HEK293 (cell line): ENCODE measurements around the gene ALPK3.
A peak's percentile ranks its signal among the peaks of the same experiment; 100 is the strongest.

Source experiments
- CTCF ChIA-PET: fragments of 350-600 bp; formaldehyde crosslinking; extraction: SDS; loops from one replicate; lab custom pipeline; 2021; ENCODE audit warnings: antibody characterized with exemption; lab: Yijun Ruan, JAX
- POLR2A ChIA-PET: fragments of 300-600 bp; formaldehyde crosslinking; extraction: SDS; loops from one replicate; lab custom pipeline; 2020; ENCODE audit warnings: antibody characterized with exemption, inconsistent platforms; lab: Yijun Ruan, JAX
- H3K27ac ChIP-seq: fragments of 200-500 bp; sonication (Bioruptor generic); 2 replicates; pipeline ENCODE4 v1.5.1; 2014; ENCODE audit warnings: low read depth, low read length, control low read depth, inconsistent platforms; ENCODE audit errors: extremely low read depth
- H3K36me3 ChIP-seq, 2 experiments: fragments of 200-500 bp in 1 of 2; sonication (Bioruptor generic) in 1 of 2; 1 replicate in 1 of 2; 2 replicates in 1 of 2; pipeline ENCODE4 v1.5.1; 2014 to 2017; ENCODE audit warnings: inconsistent platforms in 2 of 2, low read length in 2 of 2; ENCODE audit not compliant: control insufficient read depth in 2 of 2, insufficient read depth in 1 of 2
- H3K4me1 ChIP-seq: fragments of 200-500 bp; sonication (Bioruptor generic); 2 replicates; pipeline ENCODE4 v1.5.1; 2014; ENCODE audit warnings: mild to moderate bottlenecking, low read length, inconsistent platforms; ENCODE audit not compliant: control insufficient read depth, insufficient read depth
- H3K4me3 ChIP-seq: 2 replicates; pipeline ENCODE4 v1.5.1; 2011; ENCODE audit warnings: low read depth, mild to moderate bottlenecking, control low read depth, low read length, moderate library complexity
- H3K9me3 ChIP-seq: fragments of 200-500 bp; sonication (Bioruptor generic); 2 replicates; pipeline ENCODE4 v1.5.1; 2014; ENCODE audit warnings: low read depth, low read length, inconsistent platforms; ENCODE audit not compliant: control insufficient read depth, insufficient read depth
- HIC1 ChIP-seq: fragments of 450-650 bp; formaldehyde crosslinking; IDR thresholded peaks from 2 replicates; pipeline ENCODE4 v1.5.1; 2016; ENCODE audit warnings: missing biosample characterization, missing genetic modification characterization
- HOXC10 ChIP-seq: sonication (generic); formaldehyde crosslinking; IDR thresholded peaks from 2 replicates; pipeline ENCODE4 v1.8.1; 2023; ENCODE audit warnings: mild to moderate bottlenecking, missing genetic modification reagents
- KLF1 ChIP-seq: fragments of 450-650 bp; formaldehyde crosslinking; IDR thresholded peaks from 2 replicates; pipeline ENCODE4 v1.5.1; 2016; ENCODE audit warnings: missing biosample characterization, missing genetic modification characterization
- ZBTB8A ChIP-seq: fragments of 450-650 bp; formaldehyde crosslinking; IDR thresholded peaks from 2 replicates; pipeline ENCODE4 v1.5.1; 2016; ENCODE audit warnings: missing biosample characterization, missing genetic modification characterization
- ZNF112 ChIP-seq: fragments of 450-650 bp; formaldehyde crosslinking; IDR thresholded peaks from 2 replicates; pipeline ENCODE4 v1.5.0; 2017; ENCODE audit warnings: missing biosample characterization, missing genetic modification characterization
- ZNF155 ChIP-seq: fragments of 450-650 bp; formaldehyde crosslinking; IDR thresholded peaks from 2 replicates; pipeline ENCODE4 v1.5.1; 2016; ENCODE audit warnings: missing biosample characterization, missing genetic modification characterization
- ZNF221 ChIP-seq: fragments of 450-650 bp; formaldehyde crosslinking; IDR thresholded peaks from 2 replicates; pipeline ENCODE4 v1.5.1; 2017; ENCODE audit warnings: missing biosample characterization, missing genetic modification characterization, borderline replicate concordance
- ZNF266 ChIP-seq: fragments of 450-650 bp; formaldehyde crosslinking; IDR thresholded peaks from 2 replicates; pipeline ENCODE4 v1.5.1; 2016; ENCODE audit warnings: missing biosample characterization, missing genetic modification characterization, low read depth
- ZNF362 ChIP-seq: fragments of 450-650 bp; formaldehyde crosslinking; IDR thresholded peaks from 2 replicates; pipeline ENCODE4 v1.5.1; 2016; ENCODE audit warnings: missing biosample characterization, missing genetic modification characterization
- ZNF416 ChIP-seq: fragments of 450-650 bp; formaldehyde crosslinking; IDR thresholded peaks from 2 replicates; pipeline ENCODE4 v1.5.1; 2016; ENCODE audit warnings: missing biosample characterization, missing genetic modification characterization
- ZNF426 ChIP-seq: fragments of 450-650 bp; formaldehyde crosslinking; IDR thresholded peaks from 2 replicates; pipeline ENCODE4 v1.5.1; 2017; ENCODE audit warnings: missing biosample characterization, missing genetic modification characterization, mild to moderate bottlenecking, inconsistent platforms, moderate library complexity
- ZNF433 ChIP-seq: fragments of 450-650 bp; formaldehyde crosslinking; IDR thresholded peaks from 2 replicates; pipeline ENCODE4 v1.5.1; 2016; ENCODE audit warnings: missing biosample characterization, missing genetic modification characterization, low read depth
- ZNF449 ChIP-seq: fragments of 450-650 bp; formaldehyde crosslinking; IDR thresholded peaks from 2 replicates; pipeline ENCODE4 v1.5.1; 2017; ENCODE audit warnings: missing biosample characterization, mild to moderate bottlenecking, missing genetic modification characterization, moderate library complexity
- ZNF600 ChIP-seq: fragments of 450-650 bp; formaldehyde crosslinking; IDR thresholded peaks from 2 replicates; pipeline ENCODE4 v1.5.1; 2016; ENCODE audit warnings: missing biosample characterization, missing genetic modification characterization
- ZNF621 ChIP-seq: fragments of 450-650 bp; formaldehyde crosslinking; IDR thresholded peaks from 2 replicates; pipeline ENCODE4 v1.5.1; 2017; ENCODE audit warnings: missing biosample characterization, missing genetic modification characterization
- ZNF658 ChIP-seq: fragments of 450-650 bp; formaldehyde crosslinking; IDR thresholded peaks from 2 replicates; pipeline ENCODE4; 2016; ENCODE audit warnings: missing biosample characterization, missing genetic modification characterization
- ZNF785 ChIP-seq: fragments of 450-650 bp; formaldehyde crosslinking; IDR thresholded peaks from 2 replicates; pipeline ENCODE4 v1.5.1; 2016; ENCODE audit warnings: missing biosample characterization, missing genetic modification characterization
- TF ChIP-seq, protein P1 (sequence below): fragments of 450-650 bp; formaldehyde crosslinking; IDR thresholded peaks from 2 replicates; pipeline ENCODE4 v1.5.1; 2016; ENCODE audit warnings: missing biosample characterization, missing genetic modification characterization
- TF ChIP-seq, protein P2 (sequence below): fragments of 450-650 bp; IDR thresholded peaks from 2 replicates; pipeline ENCODE4 v1.5.1; 2018; ENCODE audit warnings: missing biosample characterization, missing genetic modification characterization
- TF ChIP-seq, protein P3 (sequence below): fragments of 450-650 bp; formaldehyde crosslinking; IDR thresholded peaks from 2 replicates; pipeline ENCODE4 v1.5.1; 2016; ENCODE audit warnings: missing biosample characterization, missing genetic modification characterization

ALPK3 gene

DNA sequence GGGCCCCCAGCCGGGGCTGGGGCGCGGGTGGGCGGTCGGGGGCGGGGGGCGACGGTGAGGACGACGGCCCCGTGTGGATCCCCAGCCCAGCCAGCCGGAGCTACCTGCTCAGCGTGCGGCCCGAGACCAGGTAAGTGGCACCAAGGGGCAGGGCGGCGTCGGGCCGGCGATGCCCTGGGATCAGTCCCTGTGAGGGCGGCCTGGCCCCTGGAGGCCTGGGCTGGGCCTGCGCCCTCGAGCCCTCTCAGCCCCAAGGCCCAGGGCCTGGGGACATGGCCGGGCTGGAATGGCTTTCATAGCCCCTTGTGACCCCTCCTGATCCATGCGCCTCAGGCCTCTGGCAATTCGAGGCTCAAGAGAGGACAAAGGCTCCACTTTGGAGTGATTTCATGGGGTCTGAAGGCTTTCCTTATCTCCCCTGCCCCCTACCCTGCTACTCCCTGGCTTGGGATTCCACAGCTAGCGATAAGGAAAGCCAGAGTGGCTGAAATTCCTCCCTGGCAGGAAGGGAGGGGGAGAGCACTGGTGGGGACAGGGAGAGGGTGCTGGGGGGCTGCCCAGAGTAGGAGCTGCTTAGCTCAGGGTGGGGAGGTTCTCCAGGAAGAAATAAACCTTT is 418 bp downstream of the ALPK3 start:
- ChIA-PET POLR2A (no interaction called here), CTCF (interaction anchor here (0.7 to 2.0 kb wide), 3 partner anchors 13 to 93 kb away, joined by 3 to 5 read pairs (median 3); no protein-coding TSS in a partner anchor)
- Histone ChIP-seq H3K4me3 (peak overlapping the region; percentile 12), H3K27ac (no peak overlapping the region), H3K36me3 (no peaks in the 10 kb centered on the region), H3K9me3 (no peaks in the 10 kb centered on the region), H3K4me1 (peaks cover 7% of the 10 kb centered on the region; the same call in 1 of the 2 replicates)
- no peak for TF ChIP-seq ZNF155 (tag by site-specific recombination)
- no peak for TF ChIP-seq ZNF362 (tag by site-specific recombination)
- TF ChIP-seq, protein P1, sequence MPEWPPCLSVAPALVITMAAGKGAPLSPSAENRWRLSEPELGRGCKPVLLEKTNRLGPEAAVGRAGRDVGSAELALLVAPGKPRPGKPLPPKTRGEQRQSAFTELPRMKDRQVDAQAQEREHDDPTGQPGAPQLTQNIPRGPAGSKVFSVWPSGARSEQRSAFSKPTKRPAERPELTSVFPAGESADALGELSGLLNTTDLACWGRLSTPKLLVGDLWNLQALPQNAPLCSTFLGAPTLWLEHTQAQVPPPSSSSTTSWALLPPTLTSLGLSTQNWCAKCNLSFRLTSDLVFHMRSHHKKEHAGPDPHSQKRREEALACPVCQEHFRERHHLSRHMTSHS = no peak
- TF ChIP-seq ZNF621 = no peak
- TF ChIP-seq ZNF449 = no peak
- TF ChIP-seq ZBTB8A = no peak
- TF ChIP-seq HOXC10 (CRISPR knock-in tag) = no peak
- no peak for TF ChIP-seq ZNF221 (tag by site-specific recombination)
- no peak for TF ChIP-seq ZNF658
- no peak for TF ChIP-seq KLF1 (tag by site-specific recombination)
- TF ChIP-seq ZNF266 = no peak
- no peak for TF ChIP-seq ZNF426 (tag by site-specific recombination)
- no peak for TF ChIP-seq ZNF785 (tag by site-specific recombination)
- no peak for TF ChIP-seq ZNF112
- TF ChIP-seq, protein P2, sequence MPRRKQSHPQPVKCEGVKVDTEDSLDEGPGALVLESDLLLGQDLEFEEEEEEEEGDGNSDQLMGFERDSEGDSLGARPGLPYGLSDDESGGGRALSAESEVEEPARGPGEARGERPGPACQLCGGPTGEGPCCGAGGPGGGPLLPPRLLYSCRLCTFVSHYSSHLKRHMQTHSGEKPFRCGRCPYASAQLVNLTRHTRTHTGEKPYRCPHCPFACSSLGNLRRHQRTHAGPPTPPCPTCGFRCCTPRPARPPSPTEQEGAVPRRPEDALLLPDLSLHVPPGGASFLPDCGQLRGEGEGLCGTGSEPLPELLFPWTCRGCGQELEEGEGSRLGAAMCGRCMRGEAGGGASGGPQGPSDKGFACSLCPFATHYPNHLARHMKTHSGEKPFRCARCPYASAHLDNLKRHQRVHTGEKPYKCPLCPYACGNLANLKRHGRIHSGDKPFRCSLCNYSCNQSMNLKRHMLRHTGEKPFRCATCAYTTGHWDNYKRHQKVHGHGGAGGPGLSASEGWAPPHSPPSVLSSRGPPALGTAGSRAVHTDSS (tag by site-specific recombination) = no peak
- TF ChIP-seq ZNF433 (tag by site-specific recombination) = no peak
- TF ChIP-seq ZNF600 (tag by site-specific recombination) = no peak
- no peak for TF ChIP-seq ZNF416 (tag by site-specific recombination)
- no peak for TF ChIP-seq HIC1 (tag by site-specific recombination)
- TF ChIP-seq, protein P3, sequence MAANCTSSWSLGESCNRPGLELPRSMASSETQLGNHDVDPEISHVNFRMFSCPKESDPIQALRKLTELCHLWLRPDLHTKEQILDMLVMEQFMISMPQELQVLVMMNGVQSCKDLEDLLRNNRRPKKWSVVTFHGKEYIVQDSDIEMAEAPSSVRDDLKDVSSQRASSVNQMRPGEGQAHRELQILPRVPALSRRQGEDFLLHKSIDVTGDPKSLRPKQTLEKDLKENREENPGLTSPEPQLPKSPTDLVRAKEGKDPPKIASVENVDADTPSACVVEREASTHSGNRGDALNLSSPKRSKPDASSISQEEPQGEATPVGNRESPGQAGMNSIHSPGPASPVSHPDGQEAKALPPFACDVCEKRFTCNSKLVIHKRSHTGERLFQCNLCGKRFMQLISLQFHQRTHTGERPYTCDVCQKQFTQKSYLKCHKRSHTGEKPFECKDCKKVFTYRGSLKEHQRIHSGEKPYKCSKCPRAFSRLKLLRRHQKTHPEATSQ = no peak
